Left ventricle myocardium inferior (tissue), 1 donor: ENCODE results near the gene PRR18. TPM values are rescaled to one million over a fixed set of nuclear protein-coding genes. Genes with fewer than 3 reads are reported as not detected.

Experiments
- DNase-seq: peaks from one replicate; pipeline ENCODE4 v3.0.0-alpha.2; 2020
- H3K27ac ChIP-seq: fragments of 200-600 bp; replicated peaks from 2 replicates; pipeline ENCODE4 v1.8.0; 2021
- H3K27me3 ChIP-seq: fragments of 200-600 bp; 2 replicates; pipeline ENCODE4 v1.8.0; 2021; ENCODE audit warnings: low read depth
- H3K36me3 ChIP-seq: fragments of 200-600 bp; 2 replicates; pipeline ENCODE4 v1.8.0; 2021
- H3K4me1 ChIP-seq: fragments of 200-600 bp; 2 replicates; pipeline ENCODE4 v1.8.0; 2021
- H3K4me3 ChIP-seq: fragments of 200-600 bp; 2 replicates; pipeline ENCODE4 v1.8.0; 2021; ENCODE audit warnings: mild to moderate bottlenecking, moderate library complexity
- H3K9me3 ChIP-seq: fragments of 200-600 bp; replicated peaks from 2 replicates; pipeline ENCODE4 v1.8.0; 2021
- intact Hi-C: fragments of 100-400 bp; cut with micrococcal nuclease; formaldehyde crosslinking; loops from one replicate; pipeline ENCODE4 v1.11.0; 2022
- total RNA-seq: library from RNA; stranded (reverse); fragmentation: NEBNext Ultra II Directional; extraction: Animal tissue kit (Norgen Biotek cat#: 25700); gene quantifications from one replicate; pipeline ENCODE4 v1.2.1, GENCODE V29; 2021
- TF ChIP-seq, protein P1 (sequence below): fragments of 200-600 bp; IDR thresholded peaks from 2 replicates; pipeline ENCODE4 v1.8.0; 2021; ENCODE audit warnings: antibody characterized with exemption, mild to moderate bottlenecking, borderline replicate concordance
- donor health status: DM: no; HTN: yes; CAD: no; lungs with severe emphysema.

The PRR18 gene
- total RNA-seq, 1 donor from 2014 or later: not detected

DNA sequence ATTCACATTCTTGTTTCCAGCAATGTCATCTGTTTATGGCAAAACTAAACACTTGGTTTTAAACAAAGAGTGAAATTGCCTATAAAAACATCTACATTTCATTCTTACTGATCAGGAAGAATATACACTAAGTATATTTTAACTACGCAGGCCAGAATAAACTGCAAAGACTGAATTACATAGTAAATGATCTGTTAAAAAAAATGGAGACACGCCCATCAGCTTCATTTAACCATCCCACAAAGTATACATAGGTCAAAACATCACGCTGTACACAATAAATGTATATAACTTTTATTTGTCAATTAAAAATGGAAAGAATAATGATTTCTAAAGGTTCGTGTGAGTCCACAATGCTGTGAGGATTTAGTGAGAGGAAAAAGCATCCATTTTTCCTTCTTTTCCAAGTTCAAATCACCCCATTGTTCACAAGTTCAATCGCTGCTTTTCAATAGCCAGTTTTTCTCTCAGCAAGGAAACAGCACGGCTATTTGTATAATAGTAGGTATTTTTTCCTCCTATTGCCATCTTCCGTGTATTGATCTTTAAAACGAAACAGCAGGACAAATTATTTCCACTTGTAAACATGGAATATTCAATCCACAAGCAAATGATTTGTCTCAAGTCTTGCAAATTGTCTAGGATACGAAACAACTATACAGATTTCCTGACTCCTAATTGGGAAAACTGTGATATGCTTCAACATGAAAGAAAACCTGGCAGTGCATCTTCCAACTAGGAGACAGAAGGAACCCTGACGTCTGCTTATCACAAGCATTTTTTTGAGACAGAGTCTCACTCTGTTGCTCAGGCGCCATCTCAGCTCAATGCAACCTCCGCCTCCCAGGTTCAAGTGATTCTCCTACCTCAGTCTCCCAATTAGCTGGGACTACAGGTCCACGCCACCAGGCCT, 23.6 kb upstream of the PRR18 start:
- Histone ChIP-seq H3K4me3 (no peak overlapping the region), H3K36me3 (peaks cover 34% of the 10 kb centered on the region), H3K27ac (no peak overlapping the region), H3K27me3 (no peaks in the 10 kb centered on the region), H3K9me3 (no peaks in the 10 kb centered on the region), H3K4me1 (peaks cover 34% of the 10 kb centered on the region)
- no peak for DNase-seq
- TF ChIP-seq, protein P1, sequence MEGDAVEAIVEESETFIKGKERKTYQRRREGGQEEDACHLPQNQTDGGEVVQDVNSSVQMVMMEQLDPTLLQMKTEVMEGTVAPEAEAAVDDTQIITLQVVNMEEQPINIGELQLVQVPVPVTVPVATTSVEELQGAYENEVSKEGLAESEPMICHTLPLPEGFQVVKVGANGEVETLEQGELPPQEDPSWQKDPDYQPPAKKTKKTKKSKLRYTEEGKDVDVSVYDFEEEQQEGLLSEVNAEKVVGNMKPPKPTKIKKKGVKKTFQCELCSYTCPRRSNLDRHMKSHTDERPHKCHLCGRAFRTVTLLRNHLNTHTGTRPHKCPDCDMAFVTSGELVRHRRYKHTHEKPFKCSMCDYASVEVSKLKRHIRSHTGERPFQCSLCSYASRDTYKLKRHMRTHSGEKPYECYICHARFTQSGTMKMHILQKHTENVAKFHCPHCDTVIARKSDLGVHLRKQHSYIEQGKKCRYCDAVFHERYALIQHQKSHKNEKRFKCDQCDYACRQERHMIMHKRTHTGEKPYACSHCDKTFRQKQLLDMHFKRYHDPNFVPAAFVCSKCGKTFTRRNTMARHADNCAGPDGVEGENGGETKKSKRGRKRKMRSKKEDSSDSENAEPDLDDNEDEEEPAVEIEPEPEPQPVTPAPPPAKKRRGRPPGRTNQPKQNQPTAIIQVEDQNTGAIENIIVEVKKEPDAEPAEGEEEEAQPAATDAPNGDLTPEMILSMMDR: no peak
- intact Hi-C loops: no loop called here

DNA sequence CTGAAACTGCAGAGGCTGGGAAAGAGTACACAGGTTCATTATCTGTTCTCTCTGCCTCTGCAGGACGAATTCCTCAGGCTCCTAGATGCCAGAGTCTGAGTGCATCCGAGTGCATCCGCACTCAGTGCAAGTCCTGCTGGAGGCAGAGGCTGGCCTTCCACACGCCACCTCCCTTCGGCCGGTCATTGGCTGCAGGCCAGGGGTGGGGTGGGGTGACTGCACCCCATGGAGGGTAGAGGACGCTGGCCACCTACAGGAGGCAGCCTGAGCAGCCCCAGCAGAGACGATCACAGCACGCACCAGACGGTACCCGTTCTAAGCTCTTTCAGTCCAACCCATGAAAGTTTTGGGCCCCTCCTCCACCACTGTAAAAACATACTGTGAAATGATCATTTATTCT, 22.4 kb upstream of the PRR18 start:
- intact Hi-C loops: no loop called here

DNA sequence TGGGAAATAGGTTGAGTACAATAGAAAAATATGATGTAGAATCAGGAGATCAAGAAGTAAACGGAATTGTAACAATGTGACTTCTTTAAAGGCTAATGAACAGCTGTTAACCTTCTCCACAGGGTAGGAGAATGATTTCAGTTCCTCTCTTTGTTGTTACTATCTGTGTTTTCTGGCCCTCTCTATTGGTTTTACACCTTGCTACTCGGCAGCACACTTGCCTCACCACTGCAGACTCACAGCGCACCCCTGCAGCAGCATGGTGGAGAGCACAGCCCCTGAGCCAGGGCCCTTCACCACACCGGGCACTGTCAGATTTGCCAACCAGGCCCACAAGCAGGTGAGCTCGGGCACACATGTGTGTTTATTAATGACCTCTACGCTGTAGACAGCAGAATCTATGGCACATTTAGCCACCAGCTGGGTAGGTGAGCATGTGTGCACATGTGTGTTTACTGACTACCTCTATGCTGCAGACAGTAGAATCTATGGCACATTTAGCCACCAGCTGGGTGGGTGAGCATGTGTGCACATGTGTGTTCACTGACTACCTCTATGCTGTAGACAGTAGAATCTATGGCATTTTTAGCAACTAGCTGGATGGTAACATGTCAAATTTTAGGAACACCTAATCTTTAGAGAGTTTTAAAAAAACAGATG, 17.3 kb upstream of the PRR18 start:
- TF ChIP-seq, protein P1: no peak
- H3K4me3 ChIP-seq: no peak overlapping the region
- intact Hi-C loops: loop anchor here (10.0 kb wide), 1 partner anchor 59 kb away; the partner anchor contains the start of gene MPC1
- peaks cover 86% of the 10 kb centered on the region for H3K36me3 ChIP-seq
- H3K4me1 ChIP-seq: peaks cover 8% of the 10 kb centered on the region
- H3K9me3 ChIP-seq: no peaks in the 10 kb centered on the region
- DNase-seq: no peak
- H3K27me3 ChIP-seq: no peaks in the 10 kb centered on the region
- no peak overlapping the region for H3K27ac ChIP-seq

More for the DNA sequence above, 22.4 kb upstream of the PRR18 start:
- H3K4me1 ChIP-seq: peaks cover 27% of the 10 kb centered on the region
- no peak overlapping the region for H3K4me3 ChIP-seq
- H3K36me3 ChIP-seq: peaks cover 45% of the 10 kb centered on the region
- no peaks in the 10 kb centered on the region for H3K9me3 ChIP-seq
- DNase-seq: peak; percentile 61
- H3K27ac ChIP-seq: peak overlapping the region; percentile 7
- TF ChIP-seq, protein P1: peak; percentile 47
- H3K27me3 ChIP-seq: no peaks in the 10 kb centered on the region

DNA sequence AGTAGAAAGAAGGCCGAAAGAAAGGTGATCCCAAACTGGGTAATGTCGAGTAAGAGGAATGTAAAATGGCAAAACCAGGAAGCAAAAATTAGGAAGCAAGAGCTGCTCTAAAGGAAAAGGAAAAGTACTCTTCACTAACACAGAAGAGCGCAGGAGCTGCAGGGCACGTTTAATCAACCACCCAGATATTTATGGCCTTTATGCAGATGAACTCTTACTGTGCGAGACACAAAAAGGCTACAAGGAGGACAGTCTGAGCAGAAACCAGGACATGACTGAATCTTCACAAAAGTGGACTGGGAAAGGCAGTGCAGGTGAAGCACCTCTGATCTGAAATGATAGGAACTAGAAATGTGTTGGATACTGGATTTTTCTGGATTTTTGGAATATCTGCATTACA, 15.2 kb upstream of the PRR18 start:
- Histone ChIP-seq H3K27me3 (no peaks in the 10 kb centered on the region), H3K36me3 (peaks cover 84% of the 10 kb centered on the region), H3K4me1 (peaks cover 5% of the 10 kb centered on the region), H3K9me3 (no peaks in the 10 kb centered on the region), H3K4me3 (no peak overlapping the region), H3K27ac (no peak overlapping the region)
- intact Hi-C loops: loop anchor here (10.0 kb wide), 1 partner anchor 61 kb away; the partner anchor contains the start of gene MPC1
- TF ChIP-seq, protein P1: no peak
- DNase-seq: no peak

DNA sequence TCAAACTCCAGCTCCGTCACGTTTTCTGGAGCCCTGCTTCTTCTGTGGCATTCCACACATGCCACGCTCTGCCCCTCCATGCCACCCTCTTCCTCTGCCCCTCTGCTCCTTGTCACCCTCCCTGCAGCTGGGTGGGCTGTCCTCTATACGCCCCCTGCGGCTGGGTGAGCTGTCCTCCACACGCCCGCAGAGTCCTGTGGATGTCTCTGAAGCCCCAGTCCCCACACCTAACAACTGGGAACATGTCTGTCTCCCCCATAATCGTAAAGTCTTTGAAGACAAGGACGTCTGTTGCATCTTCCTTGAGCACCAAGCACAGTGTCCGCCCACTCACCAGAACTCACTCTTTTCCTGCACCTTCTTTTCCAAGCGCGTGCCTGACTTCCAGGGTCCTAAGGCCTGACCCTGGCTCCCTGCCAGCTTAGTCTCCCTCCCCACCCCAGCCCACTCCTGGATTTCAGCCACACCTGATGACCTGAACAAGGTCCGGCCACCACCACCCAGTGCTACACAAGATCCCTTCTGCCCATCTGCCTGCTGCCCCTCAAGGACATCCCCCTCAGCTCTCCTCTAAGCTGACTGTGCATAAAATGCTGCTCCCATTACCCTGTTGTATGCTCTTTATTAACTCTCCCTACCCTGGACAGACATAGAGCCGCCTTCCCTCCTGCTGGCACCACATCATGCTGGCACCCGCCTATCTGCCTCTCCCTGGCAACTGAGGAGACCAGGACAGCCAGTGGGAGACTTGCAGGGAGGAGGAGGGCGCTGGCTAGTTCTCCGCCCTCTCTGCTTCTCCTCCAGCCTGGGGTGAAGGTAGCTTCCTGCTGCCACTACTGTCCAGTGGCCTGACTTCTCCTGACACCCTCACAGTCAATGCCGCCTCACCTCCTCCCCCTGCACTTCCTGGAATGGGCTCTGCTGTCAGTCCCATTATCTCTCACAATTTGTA, 10.7 kb upstream of the PRR18 start:
- Histone ChIP-seq H3K27ac (no peak overlapping the region), H3K9me3 (no peaks in the 10 kb centered on the region), H3K36me3 (peaks cover 40% of the 10 kb centered on the region), H3K27me3 (no peaks in the 10 kb centered on the region), H3K4me3 (no peak overlapping the region), H3K4me1 (peaks cover 5% of the 10 kb centered on the region)
- TF ChIP-seq, protein P1: no peak
- no peak for DNase-seq
- intact Hi-C loops: loop anchor here (10.0 kb wide), 1 partner anchor 86 kb away; no protein-coding TSS in a partner anchor
